ENCODE results near the gene SZT2.

DNA sequence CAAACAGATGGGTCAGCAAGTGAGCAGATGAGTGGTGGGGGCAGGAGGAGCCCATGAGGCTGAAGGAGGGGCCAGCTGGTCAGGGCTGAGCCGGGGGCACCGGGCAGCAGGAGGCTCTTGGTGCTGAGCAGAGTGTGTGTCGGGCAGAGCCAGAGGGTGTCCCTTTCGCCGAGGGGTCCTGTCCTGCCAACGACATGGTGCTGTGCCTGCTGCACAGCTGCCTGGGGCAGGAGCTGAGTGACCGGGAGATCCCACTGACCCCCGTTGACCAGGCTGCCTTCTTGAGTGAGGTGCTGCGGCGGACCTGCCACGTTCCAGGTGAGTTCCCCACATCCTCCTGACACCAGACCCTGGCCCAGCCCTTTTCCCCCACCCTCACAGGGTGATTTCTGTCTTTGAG is 36.5 kb downstream of the SZT2 start:
- TF ChIP-seq, protein P1, sequence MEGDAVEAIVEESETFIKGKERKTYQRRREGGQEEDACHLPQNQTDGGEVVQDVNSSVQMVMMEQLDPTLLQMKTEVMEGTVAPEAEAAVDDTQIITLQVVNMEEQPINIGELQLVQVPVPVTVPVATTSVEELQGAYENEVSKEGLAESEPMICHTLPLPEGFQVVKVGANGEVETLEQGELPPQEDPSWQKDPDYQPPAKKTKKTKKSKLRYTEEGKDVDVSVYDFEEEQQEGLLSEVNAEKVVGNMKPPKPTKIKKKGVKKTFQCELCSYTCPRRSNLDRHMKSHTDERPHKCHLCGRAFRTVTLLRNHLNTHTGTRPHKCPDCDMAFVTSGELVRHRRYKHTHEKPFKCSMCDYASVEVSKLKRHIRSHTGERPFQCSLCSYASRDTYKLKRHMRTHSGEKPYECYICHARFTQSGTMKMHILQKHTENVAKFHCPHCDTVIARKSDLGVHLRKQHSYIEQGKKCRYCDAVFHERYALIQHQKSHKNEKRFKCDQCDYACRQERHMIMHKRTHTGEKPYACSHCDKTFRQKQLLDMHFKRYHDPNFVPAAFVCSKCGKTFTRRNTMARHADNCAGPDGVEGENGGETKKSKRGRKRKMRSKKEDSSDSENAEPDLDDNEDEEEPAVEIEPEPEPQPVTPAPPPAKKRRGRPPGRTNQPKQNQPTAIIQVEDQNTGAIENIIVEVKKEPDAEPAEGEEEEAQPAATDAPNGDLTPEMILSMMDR (conservative IDR thresholded peaks at IDR 0.05 in 1 of 2, IDR thresholded peaks at IDR 0.05 in 1 of 2; ENCODE audit: low read depth in 1 of 2, low read length in 2 of 2): no peak
- TF ChIP-seq EZH2 (IDR thresholded peaks at IDR 0.05; ENCODE audit: low read length, missing control alignments): no peak
